ENCODE results near the gene MPP2.

Gene MPP2

GRCh38 chr17:43878260-43879175 lies 28.8 kb downstream of the MPP2 start (continued):
- TF ChIP-seq ZNF704 (tag by site-specific recombination; IDR thresholded peaks at IDR 0.05) (no peak), KLF17 (tag by site-specific recombination; IDR thresholded peaks at IDR 0.05) (peak; percentile 70; the same call in 1 of the 2 replicates), ZNF610 (tag by site-specific recombination; IDR thresholded peaks at IDR 0.05; ENCODE audit: borderline replicate concordance) (no peak), ZEB2 (tag by site-specific recombination; IDR thresholded peaks at IDR 0.05) (peak; percentile 73), GLIS2 (tag by site-specific recombination; IDR thresholded peaks at IDR 0.05) (peak; percentile 39; the same call in 1 of the 2 replicates), CTCF (tag by site-specific recombination; IDR thresholded peaks at IDR 0.05) (peak; percentile 98), ZNF654 (tag by site-specific recombination; IDR thresholded peaks at IDR 0.05; ENCODE audit: low read depth) (peak; percentile 88), ZSCAN4 (tag by site-specific recombination; IDR thresholded peaks at IDR 0.05) (no peak), PRDM10 (tag by site-specific recombination; IDR thresholded peaks at IDR 0.05) (peak; percentile 50; the same call in 1 of the 2 replicates), ZNF324 (tag by site-specific recombination; IDR thresholded peaks at IDR 0.05) (no peak), SP7 (tag by site-specific recombination; IDR thresholded peaks at IDR 0.05) (peak; percentile 72), KLF8 (tag by site-specific recombination; IDR thresholded peaks at IDR 0.05) (peak; percentile 38; the same call in 1 of the 2 replicates), ZNF202 (tag by site-specific recombination; IDR thresholded peaks at IDR 0.05; ENCODE audit: borderline replicate concordance) (no peak), ZSCAN18 (tag by site-specific recombination; IDR thresholded peaks at IDR 0.05) (no peak), ZNF600 (tag by site-specific recombination; IDR thresholded peaks at IDR 0.05) (peak; percentile 96)
